Panc1 (cell line): ENCODE measurements around the gene MN1. TPM values are rescaled to one million over a fixed set of nuclear protein-coding genes. Genes with fewer than 3 reads are reported as not detected.

Experiments
- ATAC-seq: fragments of 200-7000 bp; cut with Tn5 transposase; 2 replicates; pipeline ENCODE4 v1.9.1; 2020; ENCODE audit warnings: mild to moderate bottlenecking, moderate library complexity
- BruUV-seq: library from RNA; stranded (reverse); fragments of 400-500 nt; replicated peaks from 2 replicates; lab custom pipeline; 2021; lab: Mats Ljungman, UMichigan
- CTCF ChIA-PET: fragments of 300-600 bp; sonication (Branson Sonifier 250); formaldehyde crosslinking; loops from one replicate; lab custom pipeline; 2022; ENCODE audit warnings: antibody characterized with exemption; lab: Charles Lee
- POLR2A ChIA-PET: fragments of 300-600 bp; sonication (Branson Sonifier 250); formaldehyde crosslinking; loops from one replicate; lab custom pipeline; 2022; ENCODE audit warnings: antibody characterized with exemption; lab: Charles Lee
- DNase-seq: peaks from one replicate; pipeline ENCODE4 v3.0.0-alpha.2; 2010; ENCODE audit warnings: low read depth, low spot score
- H3K27ac ChIP-seq: 2 replicates; pipeline ENCODE4 v1.5.1; 2011; ENCODE audit warnings: mild to moderate bottlenecking, low read length, inconsistent platforms
- H3K27me3 ChIP-seq: fragments of 200-500 bp; sonication (Bioruptor generic); 2 replicates; pipeline ENCODE4 v1.6.0; 2014; ENCODE audit warnings: low read length, inconsistent platforms; ENCODE audit not compliant: control insufficient read depth, insufficient read depth
- H3K36me3 ChIP-seq: fragments of 200-500 bp; sonication (Bioruptor generic); 2 replicates; pipeline ENCODE4 v1.5.1; 2014; ENCODE audit warnings: inconsistent platforms, mild to moderate bottlenecking, low read length, moderate library complexity; ENCODE audit not compliant: control insufficient read depth, insufficient read depth
- H3K4me1 ChIP-seq: 2 replicates; pipeline ENCODE4 v1.5.1; 2011; ENCODE audit warnings: inconsistent platforms, mild to moderate bottlenecking, low read length, moderate library complexity; ENCODE audit not compliant: control insufficient read depth, insufficient read depth
- H3K4me3 ChIP-seq, 2 experiments: 2 replicates each; pipeline ENCODE4 v1.5.1; 2011 to 2012; ENCODE audit warnings: low read depth in 2 of 2, low read length in 2 of 2, mild to moderate bottlenecking in 2 of 2, inconsistent platforms in 1 of 2, moderate library complexity in 1 of 2
- H3K9me3 ChIP-seq: fragments of 200-500 bp; sonication (Bioruptor generic); 2 replicates; pipeline ENCODE4 v1.5.1; 2014; ENCODE audit warnings: low read depth, mild to moderate bottlenecking, inconsistent platforms, low read length, moderate library complexity; ENCODE audit not compliant: control insufficient read depth, insufficient read depth
- CTCF ChIP-seq: fragments of 450-650 bp; IDR thresholded peaks from 2 replicates; pipeline ENCODE4 v1.5.1; 2017; ENCODE audit warnings: mild to moderate bottlenecking
- POLR2AphosphoS5 ChIP-seq: IDR thresholded peaks from 2 replicates; pipeline ENCODE4 v1.6.1; 2012; ENCODE audit warnings: mild to moderate bottlenecking, low read depth, low read length, moderate library complexity
- REST ChIP-seq, 2 experiments: IDR thresholded peaks; 2 replicates each; pipeline ENCODE4 v1.6.1; 2011 to 2012; ENCODE audit warnings: low read depth in 2 of 2, control low read depth in 1 of 2, low read length in 1 of 2, mild to moderate bottlenecking in 1 of 2, moderate library complexity in 1 of 2; ENCODE audit not compliant: insufficient read depth in 1 of 2
- SIN3A ChIP-seq: IDR thresholded peaks from 2 replicates; pipeline ENCODE4 v1.6.1; 2012; ENCODE audit warnings: low read depth, mild to moderate bottlenecking, low read length, moderate library complexity, borderline replicate concordance; ENCODE audit not compliant: insufficient read depth
- TCF7L2 ChIP-seq: IDR thresholded peaks from 2 replicates; pipeline ENCODE4 v1.6.1; 2011; ENCODE audit warnings: mild to moderate bottlenecking, low read depth, low read length, inconsistent platforms
- in situ Hi-C: cut with HindIII; loops from 2 replicates; pipeline ENCODE4 v1.10.0; 2016; ENCODE audit warnings: low sequenced_read_pairs, low pct_unique_long_range_greater_than_20kb
- intact Hi-C: fragments of 100-400 bp; cut with micrococcal nuclease; formaldehyde crosslinking; loops from one replicate; pipeline ENCODE4 v1.10.0; 2022; ENCODE audit not compliant: unreplicated experiment
- total RNA-seq: library from RNA; stranded (reverse); gene quantifications from one replicate; pipeline ENCODE4 v1.2.1, GENCODE V29; 2021; ENCODE audit not compliant: unreplicated experiment

Gene MN1
- total RNA-seq, 1 experiment from 2014 or later, result 0.51 TPM

- ChIA-PET POLR2A (no interaction called here), CTCF (no interaction called here)
- in situ Hi-C loops (no loop called here), intact Hi-C loops (no loop called here)
- Histone ChIP-seq H3K27me3 (no peaks in the 10 kb centered on the region), H3K4me3 (no peak overlapping the region), H3K36me3 (no peaks in the 10 kb centered on the region), H3K27ac (no peak overlapping the region), H3K4me1 (no peaks in the 10 kb centered on the region), H3K9me3 (no peaks in the 10 kb centered on the region)
- BruUV-seq, result no TSS peak
- ATAC-seq (no peak), DNase-seq (no peak)
- TF ChIP-seq TCF7L2, result no peak
- TF ChIP-seq REST (IDR thresholded peaks at IDR 0.05; ENCODE audit: insufficient read depth in 1 of 2, low read depth in 2 of 2, low read length in 1 of 2), result no peak
- TF ChIP-seq POLR2AphosphoS5, result no peak
Measured at GRCh38 chr22:27732391-27732790, 69.2 kb downstream of the MN1 start.

GRCh38 chr22:27731621-27732020, 69.9 kb downstream of the MN1 start:
- no peak for TF ChIP-seq CTCF
- TF ChIP-seq SIN3A, result no peak
- no peak for TF ChIP-seq REST (IDR thresholded peaks at IDR 0.05; ENCODE audit: insufficient read depth in 1 of 2, low read depth in 2 of 2, low read length in 1 of 2)
- no peak for TF ChIP-seq POLR2AphosphoS5
- TF ChIP-seq TCF7L2, result no peak
- intact Hi-C loops, result no loop called here
- Histone ChIP-seq H3K36me3 (no peaks in the 10 kb centered on the region), H3K27ac (no peak overlapping the region), H3K4me1 (no peaks in the 10 kb centered on the region), H3K4me3 (no peak overlapping the region), H3K9me3 (no peaks in the 10 kb centered on the region), H3K27me3 (no peaks in the 10 kb centered on the region)
- ATAC-seq, result no peak
- no TSS peak for BruUV-seq
- DNase-seq, result no peak
- CTCF ChIA-PET, result no interaction called here
- POLR2A ChIA-PET, result no interaction called here
- in situ Hi-C loops, result no loop called here
